GM12874 (cell line): Measurements from ENCODE around the gene PGBD5.

Experiments
- TF ChIP-seq, protein P1 (sequence below): IDR thresholded peaks from 2 replicates; pipeline ENCODE4 v1.5.1; 2011; ENCODE audit warnings: low read depth, mild to moderate bottlenecking, control low read depth, low read length, moderate library complexity; ENCODE audit not compliant: insufficient read depth

The PGBD5 gene

DNA sequence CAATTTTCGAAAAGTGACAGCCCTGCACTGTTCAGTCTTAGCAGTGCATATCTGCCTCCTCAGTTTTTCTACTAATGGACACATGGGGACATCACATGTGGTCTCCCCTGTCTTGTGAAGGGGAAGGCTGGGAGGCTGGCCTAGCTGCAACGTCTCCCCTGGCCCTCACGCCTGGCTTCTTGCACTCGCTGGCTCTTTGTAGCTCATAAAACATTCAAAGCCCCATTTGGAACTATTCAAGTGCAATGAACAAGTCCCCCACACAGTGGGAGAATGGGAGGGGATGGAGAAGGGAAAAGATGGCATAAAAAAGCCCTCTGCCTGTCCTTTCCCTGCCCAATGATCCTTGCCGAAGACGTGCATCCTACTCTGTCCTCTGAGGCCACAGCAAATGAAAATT lies 73.6 kb downstream of the PGBD5 start:
- TF ChIP-seq, protein P1, sequence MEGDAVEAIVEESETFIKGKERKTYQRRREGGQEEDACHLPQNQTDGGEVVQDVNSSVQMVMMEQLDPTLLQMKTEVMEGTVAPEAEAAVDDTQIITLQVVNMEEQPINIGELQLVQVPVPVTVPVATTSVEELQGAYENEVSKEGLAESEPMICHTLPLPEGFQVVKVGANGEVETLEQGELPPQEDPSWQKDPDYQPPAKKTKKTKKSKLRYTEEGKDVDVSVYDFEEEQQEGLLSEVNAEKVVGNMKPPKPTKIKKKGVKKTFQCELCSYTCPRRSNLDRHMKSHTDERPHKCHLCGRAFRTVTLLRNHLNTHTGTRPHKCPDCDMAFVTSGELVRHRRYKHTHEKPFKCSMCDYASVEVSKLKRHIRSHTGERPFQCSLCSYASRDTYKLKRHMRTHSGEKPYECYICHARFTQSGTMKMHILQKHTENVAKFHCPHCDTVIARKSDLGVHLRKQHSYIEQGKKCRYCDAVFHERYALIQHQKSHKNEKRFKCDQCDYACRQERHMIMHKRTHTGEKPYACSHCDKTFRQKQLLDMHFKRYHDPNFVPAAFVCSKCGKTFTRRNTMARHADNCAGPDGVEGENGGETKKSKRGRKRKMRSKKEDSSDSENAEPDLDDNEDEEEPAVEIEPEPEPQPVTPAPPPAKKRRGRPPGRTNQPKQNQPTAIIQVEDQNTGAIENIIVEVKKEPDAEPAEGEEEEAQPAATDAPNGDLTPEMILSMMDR = no peak

DNA sequence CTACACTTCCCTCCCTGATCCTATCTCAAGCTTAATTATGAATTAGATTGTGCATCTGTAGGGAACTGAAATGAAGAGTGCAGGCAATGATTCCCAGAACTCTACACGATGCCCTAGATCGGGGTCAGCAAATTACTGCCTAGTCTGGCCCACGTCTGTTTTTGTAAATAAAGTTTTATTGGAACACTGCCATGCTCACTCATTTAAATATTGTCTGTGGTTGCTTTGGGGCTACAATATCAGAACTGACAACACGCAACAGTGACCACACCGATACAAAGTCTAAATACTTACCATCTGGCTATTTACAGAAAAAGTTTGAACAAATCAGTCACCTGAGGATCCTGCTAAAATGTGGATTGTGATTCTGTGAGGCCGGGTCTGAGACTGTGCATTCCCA lies 74.1 kb downstream of the PGBD5 start:
- TF ChIP-seq, protein P1 = no peak

DNA sequence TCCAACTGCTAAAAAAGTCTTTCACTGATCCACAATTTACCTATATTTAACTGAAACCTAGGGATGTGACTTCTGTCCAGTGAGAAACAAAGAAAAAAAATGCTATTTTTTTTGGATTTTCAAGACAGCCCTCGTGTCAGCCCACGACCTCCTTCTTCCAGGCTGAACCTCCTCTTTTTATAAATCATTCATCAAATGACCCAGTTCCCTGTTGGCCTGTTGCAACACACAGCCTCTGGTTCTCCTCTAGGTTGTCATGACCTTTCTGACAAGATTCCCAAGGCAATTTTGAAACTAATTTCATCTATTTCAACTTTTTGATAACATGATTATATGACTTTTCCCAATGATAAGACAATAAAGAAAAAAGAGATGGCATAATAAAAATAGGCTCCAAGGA lies 74.6 kb downstream of the PGBD5 start:
- TF ChIP-seq, protein P1 = no peak

DNA sequence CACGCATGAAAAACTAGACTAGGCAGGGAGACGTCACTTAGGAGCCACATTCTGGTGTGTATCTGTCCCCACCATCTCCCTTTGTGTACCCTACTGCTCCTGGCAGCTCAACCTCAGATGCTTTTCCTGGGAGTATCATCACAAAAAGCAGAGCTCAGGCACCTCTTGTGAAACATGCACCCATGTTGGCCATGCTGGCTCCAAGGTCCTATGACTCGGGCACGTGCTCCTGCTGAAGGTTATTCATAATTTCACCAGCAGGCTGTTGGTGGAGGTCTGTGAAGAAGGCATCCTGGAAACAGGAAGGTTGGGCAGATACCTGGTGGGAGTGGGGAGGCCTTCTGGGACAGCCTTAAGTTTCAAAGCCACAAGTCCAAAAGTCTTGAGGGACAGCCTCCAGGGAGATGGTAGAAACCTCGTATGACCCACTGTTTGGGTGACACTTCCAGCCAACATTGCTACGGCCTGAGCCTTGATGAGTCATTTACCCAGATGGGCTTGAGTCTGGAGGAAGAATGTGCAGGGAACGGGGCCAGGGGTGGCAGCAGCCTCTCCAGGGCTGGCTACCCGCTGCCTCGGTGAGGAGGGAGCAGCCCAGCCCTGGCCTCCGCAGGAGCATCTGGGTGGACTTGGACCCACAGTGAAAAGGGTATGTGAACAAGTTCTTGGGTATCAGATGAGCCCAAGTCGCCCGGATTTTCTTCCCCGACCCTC lies 75.8 kb downstream of the PGBD5 start:
- TF ChIP-seq, protein P1 = no peak

DNA sequence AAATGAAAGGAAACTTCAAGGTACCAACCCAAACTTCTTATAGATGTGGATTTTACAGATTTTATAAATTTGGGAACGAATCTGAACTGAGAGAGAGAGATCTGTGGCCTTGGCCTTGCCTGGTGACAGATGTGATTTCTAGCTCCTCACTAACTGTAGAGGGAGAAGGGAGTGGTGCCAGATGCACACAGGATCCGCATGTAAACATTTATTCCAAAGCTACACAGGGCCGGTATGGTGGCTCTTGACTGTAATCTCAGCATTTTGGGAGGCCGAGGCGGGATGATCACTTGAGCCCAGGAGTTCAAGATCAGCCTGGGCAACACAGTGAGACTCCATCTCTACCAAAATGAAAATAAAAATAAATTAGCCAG lies 77.1 kb downstream of the PGBD5 start:
- TF ChIP-seq, protein P1 = no peak

DNA sequence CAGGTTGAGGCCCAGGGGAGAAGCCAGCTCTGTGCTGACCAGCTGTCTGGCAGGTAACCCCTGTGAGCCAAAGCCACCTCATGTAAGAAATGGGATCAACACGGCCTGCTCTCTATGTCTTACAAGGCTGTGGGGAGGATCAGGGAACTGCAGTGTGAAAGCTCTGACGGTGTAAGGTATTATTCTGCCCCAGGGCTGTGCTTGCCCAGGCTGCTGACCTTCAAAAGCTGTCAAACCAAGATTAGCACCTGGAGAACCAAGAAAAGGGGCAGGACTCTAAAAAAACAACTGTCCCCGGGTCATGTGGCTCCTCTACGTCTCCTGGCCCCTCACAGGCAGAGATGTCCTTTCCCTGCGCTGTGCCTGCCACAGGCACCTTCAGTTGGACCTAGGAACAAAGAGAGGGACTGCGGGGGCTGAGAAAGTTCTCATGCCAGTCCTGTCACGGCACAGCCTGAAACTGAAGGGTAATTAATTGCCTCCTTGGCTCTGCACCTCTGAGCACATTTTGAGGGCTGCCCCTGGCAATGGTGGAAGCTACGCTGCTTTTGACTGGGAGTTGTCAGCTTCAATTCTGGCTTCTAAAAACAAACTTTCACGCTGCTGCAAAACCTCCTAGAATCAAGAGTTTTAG lies 77.6 kb downstream of the PGBD5 start:
- TF ChIP-seq, protein P1 = no peak

DNA sequence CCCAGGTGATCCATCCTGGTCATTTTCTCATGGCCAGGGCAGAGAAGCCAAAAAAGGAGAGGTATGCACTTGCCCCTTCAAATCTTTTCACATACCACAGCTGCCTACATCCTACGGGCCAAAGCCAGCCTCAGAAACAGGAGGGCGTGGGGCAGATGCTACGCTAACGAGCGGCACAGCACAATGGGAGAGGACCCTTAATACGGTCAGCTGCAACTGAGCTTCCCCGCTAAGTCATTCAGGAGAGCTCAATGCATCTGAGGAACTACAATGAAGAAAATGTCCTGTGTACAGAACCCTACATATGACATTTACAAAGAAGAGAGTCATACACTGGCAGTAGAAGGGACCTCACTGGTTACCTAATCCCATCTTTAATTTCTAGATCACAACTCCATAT lies 78.2 kb downstream of the PGBD5 start:
- TF ChIP-seq, protein P1 = no peak
